Activated T-helper 2 cell treated with anti-CD3 and anti-CD28 coated beads, Interferon-gamma antibody, Interleukin-2, Interleukin-4, amounts not matched to agents 10 μg/mL and 5 μg/mL and 100 μg/mL, durations not matched to agents 14 hours and 24 hours and 36 hours (primary cell): Measurements from ENCODE around the gene HADHA. TPM values are rescaled to one million over a fixed set of nuclear protein-coding genes. Genes with fewer than 3 reads are reported as not detected.

ENCODE experiments used
- DNase-seq: peaks from one replicate; pipeline ENCODE4 v3.0.0; 2021; ENCODE audit warnings: low spot score
- H3K27ac Mint-ChIP-seq: one replicate; pipeline ENCODE4 v1.8.0; 2021; ENCODE audit warnings: mixed read lengths
- H3K27me3 Mint-ChIP-seq: one replicate; pipeline ENCODE4 v1.8.0; 2021; ENCODE audit warnings: low read depth, mixed read lengths
- H3K36me3 Mint-ChIP-seq: one replicate; pipeline ENCODE4 v1.8.0; 2021; ENCODE audit warnings: low read depth, mixed read lengths
- H3K4me1 Mint-ChIP-seq: one replicate; pipeline ENCODE4 v1.8.0; 2021; ENCODE audit warnings: low read depth, mixed read lengths
- H3K4me3 Mint-ChIP-seq: one replicate; pipeline ENCODE4 v1.8.0; 2021; ENCODE audit warnings: low read depth, mild to moderate bottlenecking, moderate library complexity, mixed read lengths
- H3K9me3 Mint-ChIP-seq: one replicate; pipeline ENCODE4 v1.8.0; 2021; ENCODE audit warnings: mixed read lengths
- intact Hi-C: fragments of 100-400 bp; cut with micrococcal nuclease; formaldehyde crosslinking; loops from one replicate; pipeline ENCODE4 v1.15.1; 2023
- total RNA-seq: library from RNA; stranded (reverse); gene quantifications from 2 replicates; pipeline ENCODE4 v1.2.3, GENCODE V29; 2022

The HADHA gene
- total RNA-seq = 134 and 137 TPM in 2 replicates

DNA sequence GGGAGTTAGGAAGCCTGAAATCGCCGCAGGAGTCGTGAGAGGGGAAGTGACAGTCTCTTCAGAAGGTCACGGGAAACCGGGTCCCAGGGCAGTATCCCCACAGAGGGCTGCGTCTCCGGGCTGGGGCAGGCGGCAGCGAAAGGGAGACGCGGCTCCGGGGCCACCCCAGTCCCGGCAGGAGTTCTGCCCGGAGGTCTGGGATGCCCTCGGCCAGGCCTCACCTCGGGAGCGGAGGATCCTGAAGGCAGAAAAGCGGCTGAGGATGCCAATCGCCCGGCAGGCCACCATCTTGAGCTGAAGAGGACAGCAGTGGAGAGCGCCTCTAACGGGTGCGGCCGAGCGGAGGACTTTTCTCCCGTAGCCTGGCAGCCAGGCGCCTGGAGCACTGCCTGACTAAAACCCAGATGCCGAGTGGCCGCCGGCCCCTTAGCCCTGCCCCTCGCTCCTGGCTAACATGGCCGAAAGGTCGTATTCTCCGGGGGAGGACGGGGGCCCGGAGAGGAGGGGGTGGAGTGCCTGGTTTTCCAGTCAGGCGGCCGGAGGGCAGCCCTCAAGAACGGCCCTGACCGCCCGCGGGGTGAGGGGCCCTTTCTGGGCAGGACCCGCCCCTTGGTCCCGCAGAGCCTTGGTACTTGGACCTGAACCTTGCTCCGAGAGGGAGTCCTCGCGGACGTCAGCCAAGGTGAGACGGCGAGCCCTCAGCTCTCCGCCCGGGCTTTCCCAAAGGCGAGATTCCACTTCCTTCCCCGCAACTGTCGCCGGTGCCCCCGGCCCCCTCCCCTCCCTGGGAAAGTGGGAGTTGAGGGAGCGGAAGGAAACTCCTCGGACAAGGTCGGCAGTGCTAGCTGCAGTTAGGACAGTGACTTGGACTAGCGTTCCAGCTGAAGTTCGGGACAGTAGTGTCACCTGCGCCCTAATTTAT, at the start of gene HADHA, which contains the start of gene HADHB:
Gene HADHA, minus strand, starts transcription at position 324 of the 922 bp plus-strand sequence. Its CDS starts 36 bp downstream, at position 288.
Gene HADHB, plus strand, starts transcription at position 631 of the 922 bp plus-strand sequence. CDS start 9,316 bp downstream, outside the sequence.
- DNase-seq = peak; percentile 80
- H3K27me3 Mint-ChIP-seq = no peaks in the 10 kb centered on the region
- no peaks in the 10 kb centered on the region for H3K9me3 Mint-ChIP-seq
- intact Hi-C loops = loop anchor here (1.0 to 5.0 kb wide), 6 partner anchors 54 to 210 kb away; partner anchors contain the start of genes ADGRF3, RAB10 and SELENOI
- H3K36me3 Mint-ChIP-seq = peaks cover 17% of the 10 kb centered on the region
- H3K4me1 Mint-ChIP-seq = peaks cover 45% of the 10 kb centered on the region
- H3K27ac Mint-ChIP-seq = peak within 1 kb of the TSS; percentile 98
- peak within 1 kb of the TSS; percentile 99 for H3K4me3 Mint-ChIP-seq

DNA sequence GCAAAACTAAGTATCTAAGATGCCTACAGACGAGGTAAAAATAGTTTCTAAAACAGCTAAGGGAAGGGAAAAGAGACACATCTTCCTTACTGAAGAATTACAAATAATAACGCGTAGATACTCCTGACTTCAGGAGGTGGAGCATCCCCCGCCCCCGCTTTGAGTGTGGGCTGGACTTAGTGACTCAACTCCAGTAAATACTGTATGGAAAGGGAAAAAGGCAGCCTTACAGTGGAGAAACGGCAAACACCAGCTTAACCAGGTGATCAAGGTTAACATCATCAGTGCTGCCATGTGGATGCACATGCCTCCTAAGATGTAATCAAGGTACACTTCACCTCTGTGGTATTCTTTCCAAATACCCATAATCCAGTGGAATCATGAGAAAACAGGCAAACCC, 48.2 kb upstream of the HADHA start:
- no peaks in the 10 kb centered on the region for H3K9me3 Mint-ChIP-seq
- no peak overlapping the region for H3K4me3 Mint-ChIP-seq
- intact Hi-C loops = no loop called here
- H3K36me3 Mint-ChIP-seq = peaks cover 13% of the 10 kb centered on the region
- DNase-seq = no peak
- peaks cover 2% of the 10 kb centered on the region for H3K27me3 Mint-ChIP-seq
- H3K27ac Mint-ChIP-seq = no peak overlapping the region
- peaks cover 5% of the 10 kb centered on the region for H3K4me1 Mint-ChIP-seq

DNA sequence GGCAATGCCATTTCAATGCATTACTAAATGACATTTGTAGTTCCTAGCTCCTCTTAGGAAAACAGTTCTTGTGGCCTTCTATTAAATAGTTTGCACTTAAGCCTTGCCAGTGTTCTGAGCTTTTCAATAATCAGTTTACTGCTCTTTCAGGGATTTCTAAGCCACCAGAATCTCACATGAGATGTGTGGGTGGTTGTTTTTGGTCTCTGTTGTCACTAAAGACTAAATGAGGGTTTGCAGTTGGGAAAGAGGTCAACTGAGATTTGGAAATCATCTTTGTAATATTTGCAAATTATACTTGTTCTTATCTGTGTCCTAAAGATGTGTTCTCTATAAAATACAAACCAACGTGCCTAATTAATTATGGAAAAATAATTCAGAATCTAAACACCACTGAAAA, 45.6 kb upstream of the HADHA start:
- Mint-ChIP-seq H3K9me3 (no peaks in the 10 kb centered on the region), H3K27ac (no peak overlapping the region), H3K4me3 (no peak overlapping the region), H3K4me1 (peaks cover 5% of the 10 kb centered on the region), H3K36me3 (peaks cover 27% of the 10 kb centered on the region), H3K27me3 (no peaks in the 10 kb centered on the region)
- intact Hi-C loops = no loop called here
- DNase-seq = no peak

DNA sequence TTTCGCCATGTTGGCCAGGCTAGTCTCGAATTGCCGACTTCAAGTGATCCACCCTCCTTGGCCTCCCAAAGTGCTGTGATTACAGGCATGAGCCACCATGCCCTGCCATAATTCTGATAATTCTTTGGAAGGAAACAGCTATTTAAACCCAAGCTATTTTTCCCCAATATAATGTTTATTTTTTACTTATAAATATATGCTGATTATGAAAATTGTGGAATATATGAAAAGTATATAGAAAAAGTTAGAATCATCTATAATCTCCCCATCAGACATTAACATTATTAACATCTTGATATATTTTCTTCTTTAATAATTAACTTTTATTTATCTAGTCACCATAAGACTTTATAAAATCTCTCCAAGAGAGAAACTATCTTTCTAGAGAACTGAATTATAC, 41.5 kb upstream of the HADHA start:
- DNase-seq = no peak
- no peaks in the 10 kb centered on the region for H3K27me3 Mint-ChIP-seq
- intact Hi-C loops = no loop called here
- H3K4me1 Mint-ChIP-seq = peaks cover 2% of the 10 kb centered on the region
- H3K27ac Mint-ChIP-seq = no peak overlapping the region
- H3K4me3 Mint-ChIP-seq = no peak overlapping the region
- no peaks in the 10 kb centered on the region for H3K9me3 Mint-ChIP-seq
- H3K36me3 Mint-ChIP-seq = peaks cover 54% of the 10 kb centered on the region

DNA sequence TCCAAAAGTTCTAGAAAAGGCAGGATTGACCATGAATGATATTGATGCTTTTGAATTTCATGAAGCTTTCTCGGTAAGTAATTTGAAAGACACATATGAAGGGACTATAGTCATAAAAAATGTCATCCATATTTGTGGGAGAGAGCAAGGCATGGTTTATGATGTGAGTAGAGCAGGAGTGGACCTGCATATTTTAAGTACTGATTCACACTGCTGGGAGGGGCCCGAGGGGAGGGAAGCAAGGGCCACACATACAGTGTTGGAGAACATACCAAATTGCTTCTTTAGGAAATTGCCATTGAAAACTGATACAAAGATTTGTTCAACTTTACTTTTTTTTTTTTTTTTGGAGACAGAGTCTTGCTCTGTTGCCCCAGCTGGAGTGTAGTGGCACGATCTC, 39.7 kb upstream of the HADHA start:
- H3K27ac Mint-ChIP-seq = no peak overlapping the region

DNA sequence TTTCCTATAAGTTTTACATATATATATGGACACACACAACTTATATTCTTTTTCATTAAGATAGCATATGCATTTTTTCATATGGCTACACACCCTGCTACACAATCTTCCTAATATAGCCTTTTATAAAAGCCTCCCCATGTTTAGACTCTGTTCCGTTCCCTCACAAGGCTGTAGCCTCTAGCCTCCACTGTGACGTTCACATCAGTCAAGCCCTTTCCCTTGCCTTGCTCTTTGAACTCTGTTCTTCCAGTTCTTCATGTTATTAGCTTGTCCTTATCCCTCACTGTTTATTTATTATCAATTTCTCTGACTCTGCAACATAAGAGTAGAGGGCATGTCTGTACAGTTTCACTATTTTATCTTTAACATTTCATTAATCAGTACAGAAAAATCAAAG, 39.2 kb upstream of the HADHA start:
- no peak overlapping the region for H3K27ac Mint-ChIP-seq
- no peaks in the 10 kb centered on the region for H3K4me1 Mint-ChIP-seq
- no peak for DNase-seq
- no peaks in the 10 kb centered on the region for H3K9me3 Mint-ChIP-seq
- intact Hi-C loops = no loop called here
- H3K36me3 Mint-ChIP-seq = peaks cover 60% of the 10 kb centered on the region
- H3K4me3 Mint-ChIP-seq = no peak overlapping the region
- H3K27me3 Mint-ChIP-seq = no peaks in the 10 kb centered on the region

More for the DNA sequence above, 39.7 kb upstream of the HADHA start:
- no peak overlapping the region for H3K4me3 Mint-ChIP-seq
- intact Hi-C loops = no loop called here
- no peak for DNase-seq
- peaks cover 55% of the 10 kb centered on the region for H3K36me3 Mint-ChIP-seq
- H3K27me3 Mint-ChIP-seq = no peaks in the 10 kb centered on the region
- H3K4me1 Mint-ChIP-seq = peaks cover under 1% of the 10 kb centered on the region
- no peaks in the 10 kb centered on the region for H3K9me3 Mint-ChIP-seq

DNA sequence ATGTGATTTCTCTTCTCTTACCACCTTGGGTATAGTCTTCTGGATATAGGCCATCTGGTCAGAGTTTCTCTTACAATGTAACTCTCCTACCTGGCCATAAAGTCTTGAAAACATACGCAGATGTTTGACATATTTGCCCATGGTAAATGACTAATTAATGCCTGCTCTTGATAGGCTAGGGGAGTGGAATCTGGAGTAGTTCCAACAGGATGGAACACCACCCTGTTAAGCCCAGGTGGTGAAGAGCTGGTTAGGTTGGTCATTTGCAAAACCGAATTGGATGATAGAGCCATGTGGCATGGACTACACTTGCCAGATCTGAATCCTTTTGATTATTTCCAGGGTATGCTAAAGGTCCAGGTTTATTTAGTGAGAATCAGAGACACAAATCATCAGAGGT, 36.8 kb upstream of the HADHA start:
- no peaks in the 10 kb centered on the region for H3K9me3 Mint-ChIP-seq
- H3K36me3 Mint-ChIP-seq = peaks cover 69% of the 10 kb centered on the region
- H3K4me3 Mint-ChIP-seq = no peak overlapping the region
- no peak overlapping the region for H3K27ac Mint-ChIP-seq
- intact Hi-C loops = no loop called here
- H3K4me1 Mint-ChIP-seq = peaks cover 5% of the 10 kb centered on the region
- H3K27me3 Mint-ChIP-seq = no peaks in the 10 kb centered on the region
- no peak for DNase-seq

DNA sequence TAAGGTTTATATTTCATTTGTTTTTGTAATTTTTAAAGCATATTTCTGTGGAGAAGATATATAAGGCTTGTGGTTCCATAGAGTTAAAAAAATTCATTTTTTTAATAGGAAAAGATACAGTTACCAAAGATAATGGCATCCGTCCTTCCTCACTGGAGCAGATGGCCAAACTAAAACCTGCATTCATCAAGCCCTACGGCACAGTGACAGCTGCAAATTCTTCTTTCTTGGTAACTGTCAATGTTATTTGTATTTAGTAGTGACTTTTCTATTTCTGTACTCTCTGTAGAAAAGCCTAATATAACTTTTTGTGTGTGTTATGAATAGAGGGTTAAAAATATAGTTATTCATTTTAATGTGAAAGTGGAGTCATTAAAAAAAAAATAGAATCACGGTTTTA, 35.5 kb upstream of the HADHA start:
- Mint-ChIP-seq H3K27ac (no peak overlapping the region), H3K36me3 (peaks cover 72% of the 10 kb centered on the region), H3K27me3 (no peaks in the 10 kb centered on the region), H3K9me3 (no peaks in the 10 kb centered on the region), H3K4me3 (no peak overlapping the region), H3K4me1 (peaks cover 12% of the 10 kb centered on the region)
- no peak for DNase-seq
- intact Hi-C loops = no loop called here

DNA sequence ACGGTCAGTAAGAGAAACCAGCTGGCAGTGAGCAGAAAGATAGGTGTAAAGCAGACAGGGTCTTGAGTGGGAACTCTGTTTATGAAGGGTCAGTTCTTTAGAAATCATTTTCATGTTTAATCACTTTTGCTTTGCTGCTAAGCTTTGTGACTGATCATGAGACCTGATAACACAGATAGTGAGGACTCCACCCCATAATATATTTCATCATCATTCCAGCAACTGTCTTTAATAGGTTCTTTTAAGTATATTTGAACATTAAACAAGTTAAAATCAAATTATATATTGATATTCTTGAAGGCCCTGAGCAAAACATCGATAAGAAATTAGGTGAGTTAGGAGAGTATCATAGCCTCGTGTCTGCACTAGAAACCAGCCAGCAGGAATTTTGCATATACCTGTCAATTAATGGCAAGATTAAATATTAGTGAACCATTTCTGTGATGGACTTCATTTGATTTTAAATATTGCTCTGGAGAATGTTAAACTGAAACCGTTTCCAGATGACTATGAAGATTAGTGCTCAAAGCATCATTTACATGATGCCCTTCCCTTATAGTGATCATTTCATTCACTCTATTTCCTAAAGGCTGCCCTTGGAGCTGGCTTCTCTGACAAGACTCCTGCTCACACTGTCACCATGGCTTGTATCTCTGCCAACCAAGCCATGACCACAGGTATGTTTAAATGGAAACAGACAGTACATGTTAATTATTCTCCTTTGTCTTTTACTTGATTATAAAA, 32.2 kb upstream of the HADHA start:
- H3K9me3 Mint-ChIP-seq = no peaks in the 10 kb centered on the region
- H3K4me1 Mint-ChIP-seq = peaks cover 15% of the 10 kb centered on the region
- H3K27ac Mint-ChIP-seq = no peak overlapping the region
- intact Hi-C loops = no loop called here
- no peaks in the 10 kb centered on the region for H3K27me3 Mint-ChIP-seq
- DNase-seq = no peak
- H3K36me3 Mint-ChIP-seq = peaks cover 59% of the 10 kb centered on the region
- H3K4me3 Mint-ChIP-seq = no peak overlapping the region

DNA sequence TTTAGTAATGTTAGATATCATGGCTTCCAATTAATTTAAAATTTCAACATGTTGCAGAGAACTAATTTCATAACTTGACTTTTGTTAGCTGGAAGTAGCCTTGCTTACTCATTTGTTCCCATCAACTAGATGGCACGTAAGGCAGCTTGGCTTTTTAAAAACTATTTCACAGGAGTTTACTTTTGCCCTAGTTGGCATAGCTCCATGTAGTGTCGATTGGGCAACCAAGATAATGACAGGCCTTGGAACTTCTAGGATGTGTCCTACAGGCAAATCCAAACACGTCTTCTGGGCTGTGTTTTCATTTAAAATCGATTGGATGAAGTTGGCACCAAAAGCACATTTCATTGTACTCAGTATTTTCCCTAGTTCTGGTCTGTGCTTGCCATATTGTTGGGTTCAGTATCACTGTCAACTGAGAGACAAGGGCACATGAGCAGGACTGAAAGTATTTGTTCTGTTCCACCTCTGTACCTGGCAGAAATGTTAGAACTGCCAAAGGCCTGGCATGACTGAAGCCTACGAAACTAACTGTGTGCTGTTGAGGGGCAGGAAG, 29.7 kb upstream of the HADHA start:
- H3K27me3 Mint-ChIP-seq = no peaks in the 10 kb centered on the region
- intact Hi-C loops = no loop called here

DNA sequence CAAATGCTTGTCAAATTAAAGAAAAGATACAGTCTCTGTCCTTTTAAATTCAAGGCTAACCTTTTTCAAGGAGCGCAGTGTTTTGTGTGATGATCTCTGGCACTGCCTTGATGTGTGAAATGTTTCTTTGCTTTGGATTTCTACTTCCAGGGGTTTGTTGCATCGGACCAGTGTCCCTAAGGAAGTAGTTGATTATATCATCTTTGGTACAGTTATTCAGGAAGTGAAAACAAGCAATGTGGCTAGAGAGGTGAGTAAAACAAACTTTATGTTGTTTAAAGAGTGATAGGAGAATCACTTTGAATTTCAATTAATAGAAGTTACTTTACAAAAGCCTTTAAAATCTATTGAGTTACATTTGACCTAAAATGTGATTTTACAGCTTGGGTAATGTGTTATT, 29.1 kb upstream of the HADHA start:
- H3K4me3 Mint-ChIP-seq = no peak overlapping the region
- intact Hi-C loops = no loop called here
- H3K27me3 Mint-ChIP-seq = no peaks in the 10 kb centered on the region
- H3K9me3 Mint-ChIP-seq = no peaks in the 10 kb centered on the region
- no peak overlapping the region for H3K27ac Mint-ChIP-seq
- H3K36me3 Mint-ChIP-seq = peaks cover 44% of the 10 kb centered on the region
- no peak for DNase-seq
- H3K4me1 Mint-ChIP-seq = peaks cover 25% of the 10 kb centered on the region

More for the DNA sequence above, 29.7 kb upstream of the HADHA start:
- DNase-seq = no peak
- Mint-ChIP-seq H3K36me3 (peaks cover 49% of the 10 kb centered on the region), H3K4me1 (peaks cover 25% of the 10 kb centered on the region), H3K4me3 (no peak overlapping the region), H3K9me3 (no peaks in the 10 kb centered on the region), H3K27ac (no peak overlapping the region)

DNA sequence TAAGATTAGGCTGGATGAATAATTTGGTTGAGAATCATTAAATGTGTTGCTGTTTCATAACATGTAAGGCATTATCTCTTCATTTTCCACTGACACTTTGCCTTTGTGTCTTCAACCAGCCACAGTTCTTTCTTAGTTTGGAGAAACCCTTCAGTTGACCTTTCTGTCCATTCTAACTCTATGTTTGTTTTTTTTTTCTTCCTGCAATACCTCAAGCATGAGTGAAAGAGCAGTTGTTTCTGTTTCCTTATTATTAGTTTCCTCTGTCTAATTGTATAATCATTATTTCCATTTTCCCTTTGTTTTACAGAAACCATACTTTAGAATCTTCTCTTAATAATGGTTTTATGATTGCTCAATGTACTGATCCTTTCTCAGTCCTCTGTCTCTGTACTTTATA, 25.9 kb upstream of the HADHA start:
- peaks cover 17% of the 10 kb centered on the region for H3K4me1 Mint-ChIP-seq
- intact Hi-C loops = no loop called here
- H3K36me3 Mint-ChIP-seq = peaks cover 32% of the 10 kb centered on the region
- no peak for DNase-seq
- H3K27ac Mint-ChIP-seq = peak overlapping the region; percentile 10
- H3K9me3 Mint-ChIP-seq = no peaks in the 10 kb centered on the region
- H3K4me3 Mint-ChIP-seq = no peak overlapping the region
- H3K27me3 Mint-ChIP-seq = no peaks in the 10 kb centered on the region
